GM19023 (cell line): ENCODE data around the gene ADAMTS2.
"Not testable (repeated sequence)": the region's sequence is repeated elsewhere in the genome, so short reads cannot be mapped to it uniquely, and the experiment has no call there.

ENCODE experiments used
- ATAC-seq: cut with Tn5 transposase; IDR thresholded peaks from one replicate; pipeline ENCODE4 v1.9.1; 2021; ENCODE audit warnings: mild to moderate bottlenecking, moderate library complexity; ENCODE audit not compliant: unreplicated experiment

ADAMTS2 gene

DNA sequence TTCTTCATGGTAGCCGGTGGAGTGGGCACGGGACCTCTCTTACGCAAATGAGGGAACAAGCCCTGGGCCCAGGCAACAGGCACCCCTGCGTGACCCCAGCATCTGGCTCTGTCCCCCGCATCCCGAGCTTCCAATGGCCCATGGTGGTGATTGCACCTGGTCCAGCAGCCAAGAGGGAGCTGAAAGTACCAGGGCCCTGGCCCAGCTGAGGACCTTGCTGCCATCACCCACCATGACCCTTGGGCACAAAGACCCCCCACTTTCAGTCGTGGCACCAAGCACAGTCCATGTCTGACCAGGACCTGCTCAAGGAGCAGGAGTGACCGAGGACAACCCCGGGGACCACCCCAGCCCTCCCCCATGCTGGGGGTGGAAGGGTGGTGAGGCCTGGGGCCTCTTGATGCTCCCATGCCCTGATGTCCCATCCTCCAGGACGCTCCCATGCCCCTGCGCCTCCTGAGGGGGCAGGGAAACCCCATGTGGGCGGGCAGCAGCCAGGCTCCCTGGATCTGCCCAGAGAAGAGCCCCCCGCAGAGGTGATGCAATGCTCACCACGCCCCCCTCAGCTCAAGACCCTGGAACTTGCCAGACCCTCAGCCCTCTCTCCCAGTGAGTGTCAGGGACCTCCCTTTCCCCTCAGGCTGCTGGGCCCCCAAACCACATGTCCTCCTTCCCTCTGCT, 123.9 kb downstream of the ADAMTS2 start:
- ATAC-seq, result no peak

DNA sequence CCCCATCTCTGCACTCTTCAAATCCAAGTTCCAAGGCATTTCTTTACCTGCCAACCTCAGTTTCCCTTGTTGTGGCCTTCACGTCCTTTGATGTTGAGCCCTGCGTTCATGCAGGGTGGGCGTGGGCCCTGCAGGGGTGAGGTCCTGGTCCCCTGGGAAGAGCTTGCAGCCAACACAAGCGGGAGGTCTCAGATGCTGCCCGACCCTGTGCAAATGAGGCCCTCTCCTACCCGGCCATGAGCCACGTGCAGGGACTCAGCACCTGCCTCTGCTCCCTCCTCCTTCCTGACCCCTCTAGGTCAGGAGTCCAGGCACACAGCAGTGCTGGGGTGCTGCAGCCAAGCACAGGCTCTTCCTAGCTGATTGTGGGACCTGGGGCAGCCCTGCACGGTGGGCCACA, 124.5 kb downstream of the ADAMTS2 start:
- no peak for ATAC-seq

DNA sequence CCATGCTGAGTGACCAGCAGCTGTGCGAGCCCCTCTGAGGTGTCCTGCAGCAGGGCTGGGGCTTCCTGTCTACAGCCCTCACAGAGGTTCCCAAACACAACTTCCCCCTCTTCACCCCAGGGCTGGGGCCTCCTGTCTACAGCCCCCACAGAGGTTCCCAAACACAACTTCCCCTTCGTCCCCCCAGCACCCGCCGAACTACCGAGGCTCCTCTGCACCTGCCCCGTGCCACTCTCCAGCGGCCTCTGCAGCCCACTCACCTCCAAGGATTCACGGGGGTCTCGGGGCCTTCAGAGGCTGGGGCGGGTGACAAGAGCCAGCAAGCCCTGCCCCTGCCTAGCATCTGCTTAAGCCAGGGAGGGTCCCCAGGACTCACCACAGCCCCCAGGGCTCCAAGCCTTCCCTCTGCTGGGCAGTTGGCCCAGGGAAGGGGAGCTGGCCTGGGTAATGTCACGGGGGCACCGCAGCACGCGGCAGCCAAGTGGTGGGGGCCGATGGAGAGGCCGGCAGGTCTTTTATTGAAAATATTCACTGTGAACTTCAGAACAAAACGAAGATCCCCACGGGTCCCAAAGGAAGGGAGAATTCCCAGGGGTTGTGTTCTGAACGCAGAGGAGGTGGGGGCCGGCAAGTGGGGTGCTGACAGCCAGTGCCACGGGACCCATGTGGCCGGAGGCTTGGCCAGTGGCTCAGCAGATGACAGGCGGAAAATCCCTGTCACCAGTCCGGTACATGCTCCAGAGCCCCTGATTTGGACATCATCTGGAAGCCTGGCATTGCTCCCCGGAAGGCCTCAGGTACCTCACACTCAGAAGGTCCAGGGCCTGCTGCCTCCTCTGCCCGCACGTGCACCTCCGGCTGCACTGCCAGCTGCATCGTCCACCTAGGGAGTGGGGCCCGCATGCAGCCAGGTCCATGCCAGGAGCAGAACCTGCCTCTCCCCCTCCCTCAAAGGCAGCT, 125.3 kb downstream of the ADAMTS2 start:
- ATAC-seq, result no peak

DNA sequence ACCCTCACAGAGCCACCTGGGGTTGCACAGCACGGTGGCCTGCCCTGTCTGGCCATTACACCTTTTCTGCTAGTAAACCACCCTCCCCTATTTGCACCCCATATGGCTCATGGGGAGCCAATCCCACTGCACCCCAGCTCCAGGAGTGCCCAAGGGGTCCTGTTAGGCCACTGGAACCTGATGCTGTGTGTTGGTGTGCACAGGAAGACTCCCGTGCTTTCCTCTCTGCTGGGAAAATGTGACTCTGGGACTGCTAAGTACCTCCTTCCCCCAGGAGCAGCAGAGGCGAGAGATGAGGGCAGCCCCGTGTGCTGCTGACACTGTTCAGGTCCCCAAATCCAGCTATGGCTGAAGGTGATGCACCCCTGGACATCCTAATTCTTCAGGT, 126.3 kb downstream of the ADAMTS2 start:
- ATAC-seq, result no peak

DNA sequence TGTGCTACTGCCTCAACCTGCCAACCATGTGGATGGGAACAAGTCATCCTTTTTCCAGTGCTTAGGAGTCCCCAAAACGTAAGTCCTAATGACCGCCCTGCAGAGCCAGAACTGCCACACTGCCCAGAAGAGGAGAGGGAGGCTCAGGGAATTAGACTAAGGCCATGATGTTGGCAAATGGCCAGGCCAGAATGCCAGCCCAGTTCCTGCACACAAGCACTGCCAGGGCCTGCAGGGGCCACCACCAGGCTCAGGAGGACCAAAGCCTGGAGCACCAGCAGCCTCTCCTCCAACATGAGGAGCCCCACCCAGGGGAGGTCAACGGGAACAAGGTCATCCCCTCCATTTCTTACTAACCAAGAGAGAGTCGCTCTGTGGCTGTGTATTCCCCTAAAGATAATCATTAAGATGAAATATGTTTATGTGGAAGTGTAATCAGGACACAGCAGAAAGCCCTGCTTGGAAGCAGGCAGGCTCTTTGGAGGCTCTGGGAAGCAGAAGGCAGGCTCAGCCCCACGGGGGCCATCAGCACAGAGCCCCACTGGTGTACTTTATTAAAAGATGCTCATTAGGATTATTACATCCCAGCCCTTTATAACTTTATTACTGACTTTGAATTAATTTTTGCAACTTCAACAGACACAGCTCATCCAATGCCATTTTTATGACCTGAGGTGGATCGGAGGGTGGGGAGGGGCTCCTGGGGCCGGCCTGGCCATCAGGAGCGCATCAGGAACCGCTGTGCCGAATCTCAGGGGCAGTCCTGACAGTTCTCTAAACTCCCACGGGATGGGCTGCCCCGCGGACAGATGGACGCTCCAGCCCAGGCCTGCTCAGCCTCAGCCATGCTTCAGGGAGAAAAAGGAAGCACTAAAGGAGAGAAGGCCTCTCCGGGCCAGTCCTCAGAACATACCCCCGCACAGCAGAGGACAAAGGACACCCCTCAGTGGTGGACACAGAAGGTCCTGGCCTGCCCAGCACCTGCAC, 127.0 kb downstream of the ADAMTS2 start:
- no peak for ATAC-seq

DNA sequence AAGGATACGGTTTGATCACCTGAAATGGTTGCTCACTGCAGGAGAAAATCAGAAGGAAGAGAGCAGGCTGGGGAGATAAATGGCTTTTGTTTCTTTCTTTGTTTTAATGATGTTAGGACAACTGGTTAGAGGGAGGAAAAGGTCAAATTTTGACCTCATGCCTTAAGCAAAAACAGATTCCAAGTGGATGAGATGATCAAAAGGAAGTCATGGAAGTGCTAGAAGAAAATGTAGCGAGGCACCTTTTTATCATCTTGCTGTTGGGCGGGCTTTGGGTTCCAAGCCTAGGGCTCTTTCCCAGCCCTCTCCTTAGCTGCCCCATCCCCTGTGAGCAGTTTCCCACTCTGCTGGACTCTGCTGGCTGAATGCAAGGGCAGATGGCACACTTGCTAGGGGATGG, 127.9 kb downstream of the ADAMTS2 start:
- ATAC-seq, result no peak

DNA sequence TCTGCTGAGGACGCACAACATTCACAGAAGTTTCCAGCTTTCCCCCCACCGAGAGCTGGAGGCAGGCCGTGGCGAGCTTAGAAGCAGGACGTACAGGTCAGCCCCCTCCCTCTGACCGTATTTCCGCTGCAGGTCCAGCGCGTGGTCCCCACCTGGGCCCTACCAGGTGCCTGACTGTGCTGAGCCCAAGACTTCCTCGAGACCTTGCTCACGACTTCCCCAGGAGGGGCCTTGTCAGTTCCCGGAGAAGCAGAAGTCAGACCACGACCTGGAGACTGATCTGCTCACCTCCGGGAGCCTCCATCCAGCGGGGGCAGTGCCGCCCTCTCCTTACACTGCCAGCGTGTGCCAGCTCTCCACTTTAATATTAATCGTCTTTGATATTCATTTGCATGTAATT, 128.9 kb downstream of the ADAMTS2 start:
- not testable (repeated sequence) for ATAC-seq

DNA sequence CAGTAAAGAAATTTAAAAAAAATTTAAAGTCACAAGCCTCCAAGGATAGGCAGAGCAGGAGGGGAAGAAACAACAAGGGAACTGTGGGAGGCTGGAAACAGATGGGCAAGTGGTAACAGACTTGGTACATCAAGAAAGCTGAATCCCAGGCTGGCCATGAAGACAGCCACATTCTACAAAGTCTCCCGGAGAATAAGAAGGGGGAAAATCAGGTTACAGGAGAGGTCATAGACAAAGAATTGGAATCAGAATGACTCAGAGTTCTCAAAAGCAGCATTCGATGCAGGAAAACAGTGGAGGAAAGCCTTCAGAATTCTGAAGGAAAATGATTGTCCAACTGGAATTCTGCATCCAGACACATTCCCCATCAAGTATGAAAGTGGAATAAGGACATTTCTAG, 129.7 kb downstream of the ADAMTS2 start:
- no peak for ATAC-seq

DNA sequence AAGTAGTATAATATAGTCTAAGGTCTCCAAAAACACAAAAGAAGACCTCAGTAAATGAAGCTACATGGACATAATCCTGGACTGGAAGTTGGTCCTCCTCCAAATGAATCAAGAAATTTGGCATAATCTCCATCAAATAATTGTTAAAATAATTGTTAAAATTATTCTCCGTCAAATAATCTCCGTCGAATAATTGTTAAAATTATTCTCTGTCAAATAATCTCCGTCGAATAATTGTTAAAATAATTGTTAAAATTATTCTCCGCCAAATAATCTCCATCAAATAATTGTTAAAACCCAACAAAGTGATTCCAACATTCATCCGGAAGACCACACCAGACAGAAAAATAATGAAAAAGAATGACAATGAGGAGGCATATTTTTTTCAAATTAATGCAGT, 130.6 kb downstream of the ADAMTS2 start:
- ATAC-seq, result no peak

DNA sequence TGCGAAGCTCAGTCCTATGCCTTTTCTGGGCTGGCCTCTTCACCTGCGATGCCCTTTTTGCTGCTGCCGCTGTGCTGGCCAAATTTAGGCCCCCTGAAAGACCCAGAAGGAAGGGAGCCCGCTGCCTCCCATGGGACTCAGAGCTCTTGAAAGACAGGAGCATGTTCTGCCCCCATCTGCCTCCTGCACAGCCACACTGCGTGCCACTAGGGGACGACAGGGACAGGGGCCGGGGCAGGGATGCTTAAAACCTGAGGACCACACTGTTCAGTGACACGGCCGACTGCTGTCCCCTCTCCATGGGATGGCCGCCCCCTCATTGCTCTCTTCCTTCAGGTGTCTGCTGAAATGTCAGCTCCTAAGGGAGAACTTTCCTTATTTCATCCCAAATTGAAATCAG, 132.4 kb downstream of the ADAMTS2 start:
- no peak for ATAC-seq

DNA sequence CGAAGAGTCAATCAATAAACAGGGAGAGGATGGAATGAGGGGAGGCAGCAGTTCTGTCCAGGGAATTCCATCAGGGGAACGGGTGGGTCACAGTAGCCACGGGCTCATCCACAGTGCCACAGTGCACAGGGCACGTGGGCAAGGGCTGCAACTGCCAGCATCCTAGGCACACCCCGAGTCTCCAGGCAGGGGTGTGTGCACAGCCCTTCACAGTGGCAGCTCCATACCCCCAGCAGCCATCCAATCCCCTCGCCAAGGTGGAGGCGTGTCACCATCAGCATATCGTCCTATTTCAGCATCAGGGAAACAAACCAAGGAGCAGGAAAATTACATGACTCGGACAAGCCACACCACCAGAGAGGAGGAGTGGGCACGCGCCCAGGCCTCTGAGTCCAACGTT, 133.6 kb downstream of the ADAMTS2 start:
- no peak for ATAC-seq

DNA sequence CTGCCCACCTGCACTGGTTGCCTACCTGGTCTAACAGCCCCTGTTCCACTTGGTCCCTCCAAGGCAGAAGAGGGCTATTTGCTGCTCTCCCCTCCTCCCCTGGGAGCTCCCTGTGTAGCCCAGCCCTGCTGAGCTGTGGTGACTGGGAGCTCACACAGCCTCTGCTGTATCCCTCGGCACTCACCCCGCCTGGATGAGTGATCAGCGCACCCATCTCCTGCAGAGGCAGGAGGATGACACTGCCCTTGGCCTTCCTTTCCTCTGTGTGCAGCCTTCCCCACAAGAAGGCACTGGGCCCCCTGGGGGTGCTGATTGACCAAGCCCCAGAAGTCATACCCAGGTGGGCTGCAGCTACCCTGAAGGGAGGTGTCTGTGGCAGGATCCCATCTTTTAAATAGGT, 134.2 kb downstream of the ADAMTS2 start:
- no peak for ATAC-seq

DNA sequence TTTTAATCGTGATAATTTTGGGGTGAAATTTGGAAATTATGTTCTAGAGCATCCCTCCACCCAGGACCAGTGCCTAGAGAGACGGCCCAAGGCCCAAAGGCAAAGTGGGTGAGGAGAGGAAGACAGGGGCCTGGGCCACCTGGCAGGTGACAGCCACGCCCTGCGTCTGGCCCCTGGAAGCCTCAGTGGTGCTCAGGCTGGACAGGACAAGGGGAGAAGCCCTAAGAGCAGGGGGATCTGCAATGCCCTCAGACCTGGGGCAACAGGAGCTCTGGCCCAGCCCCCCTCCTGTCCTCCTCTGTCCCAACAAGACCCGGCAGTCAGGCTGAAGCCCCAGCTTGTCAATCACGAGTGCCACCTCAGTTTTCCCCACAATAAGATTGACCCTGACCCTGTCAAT, 134.8 kb downstream of the ADAMTS2 start:
- no peak for ATAC-seq

DNA sequence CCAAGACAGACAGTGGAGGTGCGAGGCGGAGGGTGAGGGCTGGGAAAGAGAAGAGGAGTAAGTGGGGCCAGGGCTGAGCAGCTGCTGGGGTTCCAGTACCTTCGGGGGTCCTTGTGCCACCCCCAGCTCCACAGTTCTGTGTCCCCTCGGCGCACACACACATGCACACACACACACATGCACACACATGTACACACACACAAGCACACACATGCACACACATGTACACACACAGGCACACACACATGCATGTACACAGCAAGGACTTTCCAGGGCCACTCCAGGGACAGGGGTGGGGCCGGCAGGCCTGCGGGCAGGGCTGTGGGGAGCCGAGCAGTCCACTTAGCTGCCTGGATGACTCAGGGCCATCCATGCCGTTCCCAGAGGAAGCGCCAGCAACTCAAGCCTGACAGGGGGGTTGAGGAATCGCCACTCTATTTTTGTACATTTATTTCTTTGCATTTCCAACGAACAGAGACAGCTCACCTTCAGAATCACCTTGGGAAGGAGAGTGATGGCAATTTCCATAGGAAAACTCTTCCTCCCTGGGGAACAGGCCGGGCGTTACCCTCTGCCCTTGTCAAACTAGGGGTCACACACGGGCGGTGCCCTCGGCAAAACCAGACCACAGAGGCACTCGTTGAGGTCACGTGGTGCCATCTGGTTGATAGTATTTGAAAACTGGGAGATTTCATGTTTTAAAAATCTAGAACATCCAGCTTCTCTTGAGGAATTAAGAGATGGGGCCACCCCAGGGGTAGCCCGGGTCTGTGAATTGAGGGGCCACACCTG, 135.7 kb downstream of the ADAMTS2 start:
- ATAC-seq, result no peak

DNA sequence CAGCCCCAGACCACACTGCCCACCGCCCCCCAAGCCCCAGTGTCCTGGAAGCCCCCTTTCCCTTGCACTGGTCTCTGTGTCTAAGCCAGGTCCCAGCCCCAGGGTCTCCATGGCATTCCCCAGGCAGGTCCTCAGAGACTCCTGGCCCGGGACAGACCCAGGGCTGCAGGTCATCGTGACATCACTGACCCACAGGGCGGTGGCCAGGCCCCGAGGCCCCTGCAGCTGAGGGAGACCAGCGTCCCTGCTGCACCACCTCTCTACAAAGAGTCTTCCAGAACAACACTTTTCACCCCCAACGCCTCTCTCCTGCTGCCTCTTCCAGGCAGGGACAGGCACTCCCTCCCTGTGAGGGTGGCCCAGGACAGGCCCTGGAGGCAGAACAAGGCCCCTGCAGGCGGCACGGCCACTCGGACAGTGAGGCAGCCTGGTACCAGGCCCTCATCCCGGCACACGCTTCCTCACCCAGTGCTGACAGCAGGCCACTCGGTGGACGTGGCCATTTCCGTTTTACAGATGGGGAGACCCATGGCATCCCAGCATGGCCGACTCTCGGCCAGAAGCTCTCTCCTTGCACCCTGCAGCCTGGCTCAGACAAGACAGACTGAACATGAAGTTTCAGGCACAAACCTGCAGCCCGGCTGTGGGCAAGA, 136.4 kb downstream of the ADAMTS2 start:
- no peak for ATAC-seq

DNA sequence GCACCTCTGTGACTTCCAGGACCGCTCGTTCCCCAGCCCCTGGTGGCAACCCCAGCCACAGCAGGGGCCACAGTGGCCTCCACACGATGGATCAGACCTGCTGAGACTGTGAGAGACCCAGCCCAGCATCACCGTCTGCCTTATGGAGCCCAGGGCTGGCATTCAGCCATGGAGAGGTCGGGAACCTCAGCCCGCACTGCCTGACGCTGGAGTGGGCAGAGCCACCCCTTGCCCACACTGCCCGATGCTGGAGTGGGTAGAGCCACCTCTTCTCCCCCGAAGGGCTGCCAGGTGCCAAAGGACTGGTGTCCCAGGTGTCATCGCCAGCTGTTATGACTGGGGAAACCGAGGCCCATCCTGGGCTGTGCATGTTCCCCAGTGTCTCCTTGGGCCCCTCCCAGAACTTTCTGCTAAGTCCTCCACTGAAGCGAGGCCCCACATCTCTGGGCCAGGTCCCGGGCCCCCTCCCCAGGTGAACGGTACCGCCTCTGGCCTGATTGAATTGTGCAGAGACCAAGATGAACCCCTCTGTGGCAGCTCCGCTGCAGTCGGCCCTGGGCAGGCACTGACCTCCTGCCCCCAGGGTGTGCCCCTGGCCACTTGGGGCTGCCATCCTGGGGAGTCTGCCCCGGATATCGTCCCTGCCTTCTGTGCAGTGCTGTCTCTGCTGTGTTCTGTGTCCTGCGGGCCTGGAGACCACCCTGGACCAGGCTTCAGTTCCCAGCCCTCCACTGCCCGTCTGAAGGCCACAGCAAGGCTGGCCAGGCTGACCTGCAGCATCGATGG, 137.1 kb downstream of the ADAMTS2 start:
- no peak for ATAC-seq

DNA sequence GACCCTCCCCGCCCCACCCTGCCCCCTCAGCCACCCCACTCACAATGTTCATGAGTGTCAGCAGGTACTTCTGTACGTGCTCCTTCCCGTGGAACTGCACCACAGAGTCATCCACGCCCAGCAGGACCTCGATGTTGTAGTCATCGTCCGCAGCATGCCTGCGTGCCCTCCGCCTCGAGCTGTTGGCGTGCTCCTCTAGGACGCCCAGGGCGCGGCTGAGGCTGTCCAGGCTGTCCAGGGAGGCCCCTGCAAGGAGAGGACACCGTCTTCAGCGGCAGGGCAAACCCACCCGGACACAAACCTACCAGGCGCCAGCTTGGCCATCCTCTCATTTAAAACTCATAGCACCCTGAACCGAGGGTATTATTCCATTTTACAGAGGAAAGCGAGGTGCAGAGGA, 137.8 kb downstream of the ADAMTS2 start:
- ATAC-seq, result no peak

DNA sequence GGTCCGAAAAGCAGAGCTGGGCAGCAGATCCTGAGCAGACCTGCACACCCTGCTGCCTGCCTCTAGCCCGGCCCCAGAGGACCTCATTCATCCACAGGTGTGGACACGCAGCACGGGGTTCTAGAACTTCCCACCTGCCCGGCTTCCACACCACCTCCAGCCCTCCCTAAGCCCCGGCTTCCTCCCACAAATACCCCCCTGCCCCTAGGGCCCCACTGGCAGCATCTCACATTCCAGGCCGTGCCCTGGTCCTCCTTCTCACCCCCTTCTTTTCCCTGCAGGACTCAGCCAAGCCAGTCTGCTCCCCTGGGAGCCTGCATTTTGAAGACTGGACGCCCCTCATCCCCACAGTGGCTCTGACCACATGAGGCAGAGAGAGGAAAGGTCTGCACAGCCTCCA, 138.9 kb downstream of the ADAMTS2 start:
- no peak for ATAC-seq

DNA sequence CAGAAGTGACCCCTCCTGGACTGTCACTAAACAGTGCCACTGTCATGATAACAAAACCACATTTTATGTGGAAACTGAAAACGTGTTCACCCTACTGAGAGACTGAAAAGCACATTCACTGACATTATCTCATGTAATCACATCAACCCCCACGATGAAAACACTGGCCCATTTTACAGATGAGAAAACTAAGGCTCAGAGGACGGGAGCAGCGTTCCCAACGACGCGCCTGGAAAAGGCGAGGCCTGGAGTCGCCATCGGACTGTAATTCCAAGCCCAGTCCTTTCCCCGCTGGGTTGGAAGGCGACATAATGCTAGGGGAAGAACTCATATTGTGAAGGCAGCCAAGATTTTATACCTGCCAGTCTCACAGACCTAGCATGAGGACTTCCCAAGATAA, 140.0 kb downstream of the ADAMTS2 start:
- ATAC-seq, result no peak
